IMR-90 (cell line): ENCODE measurements around the gene AKAP13. TPM values are rescaled to one million over a fixed set of nuclear protein-coding genes. Genes with fewer than 3 reads are reported as not detected.

Experiments
- ATAC-seq: fragments of 200-7000 bp; cut with Tn5 transposase; 2 replicates; pipeline ENCODE4 v1.9.1; 2020; ENCODE audit warnings: low read depth, mild to moderate bottlenecking, moderate library complexity
- BruUV-seq: library from RNA; stranded (reverse); fragments of 400-500 nt; replicated peaks from 2 replicates; lab custom pipeline; 2021; lab: Mats Ljungman, UMichigan
- CTCF ChIA-PET: fragments of 300-600 bp; formaldehyde crosslinking; extraction: SDS; loops from one replicate; lab custom pipeline; 2021; ENCODE audit warnings: antibody characterized with exemption; lab: Yijun Ruan, JAX
- POLR2A ChIA-PET: fragments of 300-600 bp; sonication (Branson Sonifier 250); formaldehyde crosslinking; loops from one replicate; lab custom pipeline; 2022; ENCODE audit warnings: antibody characterized with exemption; ENCODE audit not compliant: unreplicated experiment; lab: Charles Lee
- DNase-seq: peaks from one replicate; pipeline ENCODE4 v3.0.0; 2013
- H2AFZ ChIP-seq: replicated peaks from 2 replicates; pipeline ENCODE3; 2013; ENCODE audit warnings: low read length, mild to moderate bottlenecking; ENCODE audit not compliant: poor library complexity
- H2AK5ac ChIP-seq: 2 replicates; pipeline ENCODE4 v1.6.1; 2013; ENCODE audit warnings: low read depth, low read length, inconsistent platforms
- H2AK9ac ChIP-seq: replicated peaks from 2 replicates; pipeline ENCODE3; 2013; ENCODE audit warnings: mild to moderate bottlenecking, low read depth, low read length, moderate library complexity; ENCODE audit not compliant: poor library complexity
- H2BK120ac ChIP-seq: 2 replicates; pipeline ENCODE4 v1.6.1; 2013; ENCODE audit warnings: low read depth, low read length, inconsistent platforms
- H2BK15ac ChIP-seq: 3 replicates; pipeline ENCODE4 v1.6.1; 2013; ENCODE audit warnings: low read depth, low read length, inconsistent platforms
- H2BK20ac ChIP-seq: 2 replicates; pipeline ENCODE4 v1.6.1; 2013; ENCODE audit warnings: low read depth, mild to moderate bottlenecking, inconsistent platforms, low read length, moderate library complexity
- H2BK5ac ChIP-seq: 2 replicates; pipeline ENCODE4 v1.6.1; 2013; ENCODE audit warnings: mild to moderate bottlenecking, low read depth, low read length, inconsistent platforms; ENCODE audit not compliant: poor library complexity, severe bottlenecking
- H3K14ac ChIP-seq: replicated peaks from 2 replicates; pipeline ENCODE4 v1.6.1; 2013; ENCODE audit warnings: low read depth, low read length, inconsistent platforms
- H3K18ac ChIP-seq: 2 replicates; pipeline ENCODE4 v1.6.1; 2013; ENCODE audit warnings: low read depth, low read length, control low read depth
- H3K23ac ChIP-seq: 2 replicates; pipeline ENCODE4 v1.6.1; 2013; ENCODE audit warnings: low read depth, low read length, inconsistent platforms
- H3K27ac ChIP-seq: 2 replicates; pipeline ENCODE4 v1.5.1; 2013; ENCODE audit warnings: mild to moderate bottlenecking, control low read depth, low read length; ENCODE audit not compliant: insufficient read depth
- H3K27me3 ChIP-seq: 2 replicates; pipeline ENCODE4 v1.6.1; 2013; ENCODE audit warnings: low read length; ENCODE audit not compliant: control insufficient read depth, insufficient read depth
- H3K36me3 ChIP-seq: 2 replicates; pipeline ENCODE4 v1.6.1; 2013; ENCODE audit warnings: low read length, mixed read lengths; ENCODE audit not compliant: control insufficient read depth, insufficient read depth
- H3K4ac ChIP-seq: 2 replicates; pipeline ENCODE4 v1.6.1; 2013; ENCODE audit warnings: low read depth, low read length, inconsistent platforms
- H3K4me1 ChIP-seq: 2 replicates; pipeline ENCODE4 v1.6.1; 2013; ENCODE audit warnings: low read length, mixed read lengths; ENCODE audit not compliant: control insufficient read depth, insufficient read depth
- H3K4me2 ChIP-seq: 2 replicates; pipeline ENCODE4 v1.6.1; 2013; ENCODE audit warnings: low read depth, mild to moderate bottlenecking, control low read depth, low read length, moderate library complexity
- H3K4me3 ChIP-seq: 2 replicates; pipeline ENCODE4 v1.5.1; 2013; ENCODE audit warnings: low read depth, mild to moderate bottlenecking, control low read depth, low read length, moderate library complexity; ENCODE audit not compliant: insufficient read depth
- H3K56ac ChIP-seq: 2 replicates; pipeline ENCODE4 v1.6.1; 2013; ENCODE audit warnings: low read length, inconsistent platforms; ENCODE audit not compliant: insufficient read depth; ENCODE audit errors: extremely low read depth
- H3K79me1 ChIP-seq, 2 experiments: 2 replicates each; pipeline ENCODE4 v1.6.1; 2013; ENCODE audit warnings: low read length in 2 of 2, inconsistent platforms in 1 of 2, low read depth in 1 of 2
- H3K9ac ChIP-seq: 2 replicates; pipeline ENCODE4 v1.6.1; 2013; ENCODE audit warnings: low read depth, low read length, control low read depth
- H3K9me1 ChIP-seq: 2 replicates; pipeline ENCODE4 v1.6.1; 2013; ENCODE audit warnings: low read length, inconsistent platforms; ENCODE audit not compliant: insufficient read depth
- H3K9me3 ChIP-seq: 2 replicates; pipeline ENCODE4 v1.6.1; 2013; ENCODE audit warnings: low read length; ENCODE audit not compliant: control insufficient read depth, insufficient read depth
- H4K20me1 ChIP-seq: 2 replicates; pipeline ENCODE4 v1.6.1; 2013; ENCODE audit warnings: low read length, inconsistent platforms; ENCODE audit not compliant: insufficient read depth
- H4K5ac ChIP-seq: 2 replicates; pipeline ENCODE4 v1.6.1; 2013; ENCODE audit warnings: mild to moderate bottlenecking, low read depth, low read length, control low read depth
- H4K8ac ChIP-seq, 2 experiments: 2 replicates each; pipeline ENCODE4 v1.6.1; 2013; ENCODE audit warnings: low read depth in 2 of 2, low read length in 2 of 2, control low read depth in 1 of 2, inconsistent platforms in 1 of 2
- H4K91ac ChIP-seq: 2 replicates; pipeline ENCODE4 v1.6.1; 2013; ENCODE audit warnings: low read depth, low read length, inconsistent platforms; ENCODE audit not compliant: insufficient read depth
- BHLHE40 ChIP-seq: fragments of 150-350 bp; IDR thresholded peaks from 2 replicates; pipeline ENCODE4 v1.6.1; 2016; ENCODE audit warnings: mild to moderate bottlenecking, low read depth, low read length
- CEBPB ChIP-seq: IDR thresholded peaks from 2 replicates; pipeline ENCODE4 v1.6.1; 2012; ENCODE audit warnings: low read depth, low read length, improper control_type of control experiment
- CHD1 ChIP-seq: IDR thresholded peaks from 2 replicates; pipeline ENCODE4 v1.6.1; 2012; ENCODE audit warnings: low read depth, low read length, improper control_type of control experiment
- CTCF ChIP-seq: conservative IDR thresholded peaks from 2 replicates; pipeline ENCODE4 v1.5.1; 2012; ENCODE audit warnings: mild to moderate bottlenecking, low read depth, low read length, improper control_type of control experiment
- FOS ChIP-seq: fragments of 150-350 bp; IDR thresholded peaks from 2 replicates; pipeline ENCODE4 v1.6.1; 2016; ENCODE audit warnings: low read depth, low read length
- MAFK ChIP-seq: IDR thresholded peaks from 2 replicates; pipeline ENCODE4 v1.6.1; 2012; ENCODE audit warnings: low read depth, low read length, improper control_type of control experiment
- MAZ ChIP-seq: IDR thresholded peaks from 2 replicates; pipeline ENCODE4 v1.6.1; 2012; ENCODE audit warnings: low read depth, mild to moderate bottlenecking, low read length, improper control_type of control experiment, moderate library complexity, borderline replicate concordance
- MXI1 ChIP-seq: IDR thresholded peaks from 2 replicates; pipeline ENCODE4 v1.6.1; 2012; ENCODE audit warnings: low read depth, mild to moderate bottlenecking, low read length, moderate library complexity, borderline replicate concordance
- NFE2L2 ChIP-seq: fragments of 150-350 bp; IDR thresholded peaks from 2 replicates; pipeline ENCODE4 v1.6.1; 2016; ENCODE audit warnings: low read depth, mild to moderate bottlenecking, low read length
- POLR2A ChIP-seq: IDR thresholded peaks from 2 replicates; pipeline ENCODE4 v1.6.1; 2012; ENCODE audit warnings: mild to moderate bottlenecking, low read depth, low read length
- RAD21 ChIP-seq: IDR thresholded peaks from 2 replicates; pipeline ENCODE4 v1.6.1; 2012; ENCODE audit warnings: low read length, improper control_type of control experiment
- RCOR1 ChIP-seq: IDR thresholded peaks from 2 replicates; pipeline ENCODE4 v1.6.1; 2012; ENCODE audit warnings: mild to moderate bottlenecking, low read length, improper control_type of control experiment; ENCODE audit not compliant: insufficient replicate concordance
- RFX5 ChIP-seq: IDR thresholded peaks from 2 replicates; pipeline ENCODE4 v1.8.0; 2012; ENCODE audit warnings: low read depth, mild to moderate bottlenecking, low read length, moderate library complexity
- SMC3 ChIP-seq: fragments of 150-350 bp; IDR thresholded peaks from 2 replicates; pipeline ENCODE4 v1.6.1; 2016; ENCODE audit warnings: low read depth, mild to moderate bottlenecking, antibody characterized with exemption, low read length, moderate library complexity
- USF2 ChIP-seq: fragments of 150-350 bp; IDR thresholded peaks from 2 replicates; pipeline ENCODE4 v1.6.1; 2017; ENCODE audit warnings: mild to moderate bottlenecking, antibody characterized with exemption, low read length, low read depth
- WGBS, 2 experiments: methylation state at CpG; one replicate each; pipeline versions ENCODE4 v1.1.5 to v1.1.7; 2013; ENCODE audit warnings: missing lambda C conversion rate in 2 of 2; ENCODE audit not compliant: insufficient read length in 1 of 2; ENCODE audit errors: extremely low coverage in 2 of 2; 5-methylcytosine and 5-hydroxymethylcytosine counted together
- dilution Hi-C: fragments of 300-500 bp; cut with HindIII; formaldehyde crosslinking; loops from one replicate; pipeline ENCODE4 v1.14.3; 2018; ENCODE audit warnings: low sequenced_read_pairs; ENCODE audit not compliant: unreplicated experiment
- in situ Hi-C: fragments of 300-500 bp; cut with MboI; formaldehyde crosslinking; loops from 3 replicates; pipeline ENCODE4 v1.14.3; 2019; ENCODE audit warnings: low sequenced_read_pairs, inconsistent platforms, mixed read lengths
- intact Hi-C: fragments of 100-400 bp; cut with micrococcal nuclease; formaldehyde crosslinking; loops from 2 replicates; pipeline ENCODE4 v1.10.0; 2022
- polyA plus RNA-seq, 3 experiments: library from polyadenylated mRNA; depleted of rRNA; stranded (reverse); fragments of >200 nt; gene quantifications; 2 replicates each; pipeline ENCODE4 v1.2.3, GENCODE V29; 2012; ENCODE audit warnings: low replicate concordance in 1 of 3
- total RNA-seq: library from RNA; depleted of rRNA; stranded (reverse); fragments of >200 nt; gene quantifications from 2 replicates; pipeline ENCODE4 v1.2.3, GENCODE V29; 2012
- TF ChIP-seq, protein P1 (sequence below): fragments of 150-350 bp; IDR thresholded peaks from 2 replicates; pipeline ENCODE4 v1.6.1; 2016; ENCODE audit warnings: low read depth, mild to moderate bottlenecking, low read length, moderate library complexity, borderline replicate concordance

AKAP13 gene
- total and polyA plus RNA-seq, 2 of the 4 experiments (the other 2 are of a cell fraction) = 10.4 to 46.4 TPM

- Histone ChIP-seq H3K9me1 (peaks cover 22% of the 10 kb centered on the region), H4K5ac (no peak overlapping the region), H2AFZ (no peak overlapping the region), H2BK5ac (no peak overlapping the region), H3K4me2 (no peak overlapping the region), H3K18ac (no peak overlapping the region), H3K9ac (no peak overlapping the region), H2BK20ac (no peak overlapping the region), H3K4ac (no peak overlapping the region), H3K4me1 (peaks cover 10% of the 10 kb centered on the region; the same call in 1 of the 2 replicates), H4K91ac (no peak overlapping the region), H4K20me1 (peaks cover 42% of the 10 kb centered on the region), H3K9me3 (no peaks in the 10 kb centered on the region), H3K79me1 (peaks cover 30 to 72% of the 10 kb centered on the region in 2 experiments), H3K27ac (no peak overlapping the region), H2BK120ac (no peak overlapping the region), H3K23ac (no peak overlapping the region), H3K27me3 (no peaks in the 10 kb centered on the region), H4K8ac (no peak overlapping the region), H3K4me3 (no peak overlapping the region), H2BK15ac (no peak overlapping the region), H2AK9ac (no peak overlapping the region), H2AK5ac (no peak overlapping the region), H3K36me3 (peaks cover 4% of the 10 kb centered on the region; the same call in 1 of the 2 replicates), H3K56ac (no peak overlapping the region), H3K14ac (no peak overlapping the region)
- ATAC-seq = no peak
- whole genome bisulfite sequencing, 2 experiments = 88% methylated on average over 5 of the region's 10 CpGs; no CpG with 5 or more reads in 1 of the 2 experiments
- intact Hi-C loops (no loop called here), in situ Hi-C loops (no loop called here), dilution Hi-C loops (no loop called here)
- BruUV-seq = no TSS peak
- no peak for DNase-seq
- no peak for TF ChIP-seq POLR2A
- TF ChIP-seq MAZ = no peak
- no peak for TF ChIP-seq MXI1
- no peak for TF ChIP-seq RFX5
- no peak for TF ChIP-seq RCOR1
- no peak for TF ChIP-seq CHD1
- no peak for TF ChIP-seq NFE2L2
- no peak for TF ChIP-seq BHLHE40
- TF ChIP-seq MAFK = no peak
- TF ChIP-seq SMC3 = no peak
- TF ChIP-seq, protein P1, sequence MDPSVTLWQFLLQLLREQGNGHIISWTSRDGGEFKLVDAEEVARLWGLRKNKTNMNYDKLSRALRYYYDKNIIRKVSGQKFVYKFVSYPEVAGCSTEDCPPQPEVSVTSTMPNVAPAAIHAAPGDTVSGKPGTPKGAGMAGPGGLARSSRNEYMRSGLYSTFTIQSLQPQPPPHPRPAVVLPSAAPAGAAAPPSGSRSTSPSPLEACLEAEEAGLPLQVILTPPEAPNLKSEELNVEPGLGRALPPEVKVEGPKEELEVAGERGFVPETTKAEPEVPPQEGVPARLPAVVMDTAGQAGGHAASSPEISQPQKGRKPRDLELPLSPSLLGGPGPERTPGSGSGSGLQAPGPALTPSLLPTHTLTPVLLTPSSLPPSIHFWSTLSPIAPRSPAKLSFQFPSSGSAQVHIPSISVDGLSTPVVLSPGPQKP = no peak
- no peak for TF ChIP-seq FOS
- TF ChIP-seq RAD21 = no peak
- no peak for TF ChIP-seq USF2
- no peak for TF ChIP-seq CEBPB
- no peak for TF ChIP-seq CTCF
- CTCF ChIA-PET = no interaction called here
- POLR2A ChIA-PET = no interaction called here
These were observed 393.6 kb downstream of the AKAP13 start for GRCh38 chr15:85773970-85774369.
